ENCODE results near the gene SNX20. TPM values are rescaled to one million over a fixed set of nuclear protein-coding genes. Genes with fewer than 3 reads are reported as not detected.

SNX20 gene
- total RNA-seq, 1 donor from 2014 or later, result not detected

- Histone ChIP-seq H3K36me3 (ENCODE audit: control insufficient read depth, insufficient read depth, low read length) (no peaks in the 10 kb centered on the region), H3K4me3 (ENCODE audit: low read depth, low read length) (no peak overlapping the region), H3K27me3 (ENCODE audit: control insufficient read depth, insufficient read depth, low read length) (no peaks in the 10 kb centered on the region)
- no peak for DNase-seq (ENCODE audit: low read depth)
- TF ChIP-seq CTCF (IDR thresholded peaks at IDR 0.05; ENCODE audit: insufficient read depth, low read length, poor library complexity, severe bottlenecking), result no peak
Measured at GRCh38 chr16:50626868-50627267, 54.2 kb downstream of the SNX20 start.

GRCh38 chr16:50625374-50625773, 55.7 kb downstream of the SNX20 start:
- Histone ChIP-seq H3K27me3 (ENCODE audit: control insufficient read depth, insufficient read depth, low read length) (no peaks in the 10 kb centered on the region), H3K36me3 (ENCODE audit: control insufficient read depth, insufficient read depth, low read length) (no peaks in the 10 kb centered on the region), H3K4me3 (ENCODE audit: low read depth, low read length) (no peak overlapping the region)
- no peak for TF ChIP-seq CTCF (IDR thresholded peaks at IDR 0.05; ENCODE audit: insufficient read depth, low read length, poor library complexity, severe bottlenecking)
- DNase-seq (ENCODE audit: low read depth), result no peak

GRCh38 chr16:50624449-50624970, 56.6 kb downstream of the SNX20 start:
- no peak overlapping the region for H3K4me3 ChIP-seq (ENCODE audit: low read depth, low read length)
- no peak for DNase-seq (ENCODE audit: low read depth)
- no peaks in the 10 kb centered on the region for H3K36me3 ChIP-seq (ENCODE audit: control insufficient read depth, insufficient read depth, low read length)
- TF ChIP-seq CTCF (IDR thresholded peaks at IDR 0.05; ENCODE audit: insufficient read depth, low read length, poor library complexity, severe bottlenecking), result no peak
- H3K27me3 ChIP-seq (ENCODE audit: control insufficient read depth, insufficient read depth, low read length), result no peaks in the 10 kb centered on the region

- DNase-seq (ENCODE audit: low read depth), result no peak
- no peaks in the 10 kb centered on the region for H3K27me3 ChIP-seq (ENCODE audit: control insufficient read depth, insufficient read depth, low read length)
- no peak for TF ChIP-seq CTCF (IDR thresholded peaks at IDR 0.05; ENCODE audit: insufficient read depth, low read length, poor library complexity, severe bottlenecking)
- no peaks in the 10 kb centered on the region for H3K36me3 ChIP-seq (ENCODE audit: control insufficient read depth, insufficient read depth, low read length)
- no peak overlapping the region for H3K4me3 ChIP-seq (ENCODE audit: low read depth, low read length)
Measured at GRCh38 chr16:50622643-50623369, 58.3 kb downstream of the SNX20 start.

- no peak overlapping the region for H3K4me3 ChIP-seq (ENCODE audit: low read depth, low read length)
- no peaks in the 10 kb centered on the region for H3K27me3 ChIP-seq (ENCODE audit: control insufficient read depth, insufficient read depth, low read length)
- no peak for DNase-seq (ENCODE audit: low read depth)
- H3K36me3 ChIP-seq (ENCODE audit: control insufficient read depth, insufficient read depth, low read length), result no peaks in the 10 kb centered on the region
- TF ChIP-seq CTCF (IDR thresholded peaks at IDR 0.05; ENCODE audit: insufficient read depth, low read length, poor library complexity, severe bottlenecking), result no peak
Measured at GRCh38 chr16:50622029-50622428, 59.1 kb downstream of the SNX20 start.

Other genes starting within 250 kb of the SNX20 start
- gene NKD1, start 132.9 kb downstream of the SNX20 start, total RNA-seq, result 0.33 and 0.34 TPM in 2 replicates
- 0.07 and 0.46 TPM in 2 replicates for gene NOD2, start 12.3 kb upstream of the SNX20 start, total RNA-seq
- 21.5 and 24.4 TPM in 2 replicates for gene CYLD, start 60.8 kb upstream of the SNX20 start, total RNA-seq